ENCODE data around the gene ALDH4A1.
A peak's percentile ranks its signal among the peaks of the same experiment; 100 is the strongest.
"Not testable (repeated sequence)": the region's sequence is repeated elsewhere in the genome, so short reads cannot be mapped to it uniquely, and the experiment has no call there.

ALDH4A1 gene

GRCh38 chr1:18901147-18901951 lies 1.0 kb downstream of the ALDH4A1 start:
- no peak for DNase-seq (ENCODE audit: low read depth, low spot score)

GRCh38 chr1:18900303-18900841 lies 2.0 kb downstream of the ALDH4A1 start:
- DNase-seq (ENCODE audit: low read depth, low spot score) = no peak

- DNase-seq (ENCODE audit: low read depth, low spot score) = no peak
Observed at GRCh38 chr1:18899363-18900049, 2.8 kb downstream of the ALDH4A1 start.

GRCh38 chr1:18898567-18898966 lies 3.8 kb downstream of the ALDH4A1 start:
- DNase-seq (ENCODE audit: low read depth, low spot score) = no peak

- DNase-seq (ENCODE audit: low read depth, low spot score) = no peak
Observed at GRCh38 chr1:18895317-18895716, 7.0 kb downstream of the ALDH4A1 start.

- DNase-seq (ENCODE audit: low read depth, low spot score) = no peak
Observed at GRCh38 chr1:18893120-18893519, 9.2 kb downstream of the ALDH4A1 start.

- DNase-seq (ENCODE audit: low read depth, low spot score) = not testable (repeated sequence)
Observed at GRCh38 chr1:18891858-18892257, 10.5 kb downstream of the ALDH4A1 start.

- DNase-seq (ENCODE audit: low read depth, low spot score) = no peak
Observed at GRCh38 chr1:18891426-18891780, 11.0 kb downstream of the ALDH4A1 start.

GRCh38 chr1:18890706-18891425 lies 11.5 kb downstream of the ALDH4A1 start:
- no peak for DNase-seq (ENCODE audit: low read depth, low spot score)

- DNase-seq (ENCODE audit: low read depth, low spot score) = no peak
Observed at GRCh38 chr1:18886003-18886335, 16.4 kb downstream of the ALDH4A1 start.

GRCh38 chr1:18885311-18886002 lies 16.9 kb downstream of the ALDH4A1 start:
- no peak for DNase-seq (ENCODE audit: low read depth, low spot score)

GRCh38 chr1:18884727-18885126 lies 17.6 kb downstream of the ALDH4A1 start:
- no peak for DNase-seq (ENCODE audit: low read depth, low spot score)

- DNase-seq (ENCODE audit: low read depth, low spot score) = no peak
Observed at GRCh38 chr1:18884419-18884717, 18.0 kb downstream of the ALDH4A1 start.

GRCh38 chr1:18883636-18884418 lies 18.5 kb downstream of the ALDH4A1 start:
- DNase-seq (ENCODE audit: low read depth, low spot score) = peak; percentile 50

GRCh38 chr1:18883079-18883478 lies 19.3 kb downstream of the ALDH4A1 start:
- no peak for DNase-seq (ENCODE audit: low read depth, low spot score)

- DNase-seq (ENCODE audit: low read depth, low spot score) = no peak
Observed at GRCh38 chr1:18882486-18882885, 19.9 kb downstream of the ALDH4A1 start.

- no peak for DNase-seq (ENCODE audit: low read depth, low spot score)
Observed at GRCh38 chr1:18881642-18882431, 20.5 kb downstream of the ALDH4A1 start.

GRCh38 chr1:18881164-18881563 lies 21.2 kb downstream of the ALDH4A1 start:
- no peak for DNase-seq (ENCODE audit: low read depth, low spot score)

- DNase-seq (ENCODE audit: low read depth, low spot score) = no peak
Observed at GRCh38 chr1:18880585-18880984, 21.8 kb downstream of the ALDH4A1 start.

- no peak for DNase-seq (ENCODE audit: low read depth, low spot score)
Observed at GRCh38 chr1:18879791-18880309, 22.5 kb downstream of the ALDH4A1 start.

Data from smooth muscle cell of the brain vasculature (primary cell).